ENCODE results near the gene KRTAP1-5.
"Not testable (repeated sequence)": the region's sequence is repeated elsewhere in the genome, so short reads cannot be mapped to it uniquely, and the experiment has no call there.

The KRTAP1-5 gene

DNA sequence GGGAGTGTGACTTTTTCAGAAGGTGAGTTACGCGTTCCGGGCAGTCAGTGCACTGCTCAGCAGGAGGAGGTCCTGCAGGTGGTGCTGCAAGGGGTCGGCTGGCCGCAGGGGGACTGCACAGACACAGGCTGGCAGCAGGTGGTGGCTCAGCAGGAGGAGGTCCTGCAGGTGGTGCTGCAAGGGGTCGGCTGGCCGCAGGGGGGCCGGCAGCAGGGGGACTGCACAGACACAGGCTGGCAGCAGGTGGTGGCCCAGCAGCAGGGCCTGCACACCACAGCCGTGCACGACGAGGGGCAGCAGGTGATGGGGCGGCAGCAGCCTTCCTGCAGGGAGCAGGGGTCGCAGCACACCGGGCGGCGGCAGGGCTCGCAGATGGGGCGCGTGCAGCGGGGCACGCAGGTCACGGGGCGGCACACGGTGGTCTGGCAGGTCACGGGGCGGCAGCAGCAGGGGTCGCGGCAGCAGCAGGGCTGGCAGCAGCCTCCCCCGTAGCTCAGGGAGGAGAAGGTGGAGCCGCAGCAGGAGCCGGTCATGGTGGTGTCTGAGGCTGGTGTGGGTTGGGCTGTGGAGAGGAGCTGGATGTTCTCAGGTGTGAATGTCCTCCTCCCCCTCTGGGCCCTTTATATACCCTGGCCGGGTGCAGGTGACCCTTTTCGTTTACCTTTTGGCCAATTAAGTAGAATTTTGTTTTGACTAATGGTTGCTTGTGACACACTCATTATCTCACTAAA lies 19.9 kb upstream of the KRTAP1-5 start, which contains the start of gene KRTAP2-1:
TSS of gene KRTAP2-1 (minus strand) at position 582 of the 731 bp plus-strand sequence. CDS start at position 533, 49 bp downstream.
- DNase-seq, result not testable (repeated sequence)

DNA sequence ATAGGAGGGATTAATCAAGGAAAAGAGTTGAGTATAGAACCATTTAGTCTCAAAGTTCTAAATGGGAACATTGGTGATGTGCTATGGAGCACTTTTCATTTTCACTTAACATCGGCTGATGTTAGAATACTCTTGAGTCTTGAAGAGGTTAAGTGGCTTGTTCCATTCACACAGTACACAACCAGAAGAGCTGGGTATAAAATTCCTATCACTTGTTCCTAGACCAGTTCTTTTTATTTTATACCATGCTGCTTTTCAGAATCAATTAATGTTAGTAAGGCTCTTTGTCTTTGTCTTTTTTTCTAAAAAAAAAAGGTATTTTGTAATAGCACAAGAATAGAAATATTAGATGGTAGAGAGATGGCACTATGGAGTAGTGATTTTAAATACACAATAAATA lies 15.9 kb upstream of the KRTAP1-5 start:
- no peak for DNase-seq

DNA sequence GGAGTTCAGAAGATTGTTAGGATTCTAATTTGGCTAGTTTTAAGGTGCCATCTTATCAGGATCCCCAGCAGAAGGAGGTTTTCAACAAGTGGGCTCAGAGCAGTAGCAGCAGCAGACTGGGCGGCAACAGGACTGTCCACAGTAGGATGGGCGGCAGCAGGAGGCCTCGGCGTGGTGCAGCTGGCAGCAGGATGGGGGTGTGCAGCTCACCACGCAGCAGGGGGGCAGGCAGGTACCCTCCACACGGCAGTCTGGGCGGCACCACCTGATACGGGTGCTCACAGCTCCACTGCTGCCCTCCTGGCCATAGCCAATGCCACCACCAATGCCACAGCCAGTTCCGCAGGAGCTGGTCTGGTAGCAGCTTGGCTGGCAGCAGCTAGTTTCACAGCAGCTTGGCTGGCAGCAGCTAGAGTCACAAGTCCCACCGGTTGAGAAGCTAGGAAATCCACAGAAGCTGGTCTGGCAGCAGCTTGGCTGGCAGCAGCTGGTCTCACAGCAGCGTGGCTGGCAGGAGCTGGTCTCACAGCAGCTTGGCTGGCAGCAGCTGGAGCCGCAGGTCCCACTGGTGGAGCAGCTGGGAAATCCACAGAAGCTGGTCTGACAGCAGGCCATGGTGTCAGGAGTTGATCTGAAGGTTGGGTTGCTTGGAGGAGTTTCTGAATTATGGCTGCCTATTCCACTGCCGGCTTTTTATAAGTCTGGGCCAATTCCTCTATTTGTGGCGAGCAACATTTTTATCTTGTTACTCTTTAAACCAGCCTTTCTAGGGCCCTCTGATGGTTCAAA lies 14.0 kb upstream of the KRTAP1-5 start, which contains the start of gene KRTAP1-1:
TSS of gene KRTAP1-1 (minus strand) at position 668 of the 789 bp plus-strand sequence. CDS start at position 615, 53 bp downstream.
- not testable (repeated sequence) for DNase-seq

DNA sequence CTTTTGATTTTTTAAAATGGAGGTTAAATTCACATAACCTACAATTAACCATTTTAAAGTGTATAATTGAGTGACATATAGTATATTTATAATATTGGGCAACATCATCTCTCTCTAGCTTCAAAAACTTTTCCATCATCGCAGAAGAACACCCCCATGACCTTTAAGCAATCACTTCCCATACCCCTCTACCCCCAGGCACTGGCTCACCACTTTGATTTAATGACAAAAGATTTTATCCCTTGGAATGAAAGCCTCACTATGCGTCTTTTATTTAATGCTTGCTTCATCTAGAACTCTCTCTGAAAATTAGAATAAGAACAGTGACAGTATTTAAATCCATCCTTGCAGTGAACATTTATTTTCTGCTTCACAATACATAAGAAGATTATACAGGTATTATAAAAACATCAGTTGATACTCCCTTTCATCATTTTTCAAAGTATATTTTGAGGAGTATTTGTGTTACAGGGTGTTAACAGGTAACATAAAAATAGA lies 10.9 kb upstream of the KRTAP1-5 start:
- no peak for DNase-seq

DNA sequence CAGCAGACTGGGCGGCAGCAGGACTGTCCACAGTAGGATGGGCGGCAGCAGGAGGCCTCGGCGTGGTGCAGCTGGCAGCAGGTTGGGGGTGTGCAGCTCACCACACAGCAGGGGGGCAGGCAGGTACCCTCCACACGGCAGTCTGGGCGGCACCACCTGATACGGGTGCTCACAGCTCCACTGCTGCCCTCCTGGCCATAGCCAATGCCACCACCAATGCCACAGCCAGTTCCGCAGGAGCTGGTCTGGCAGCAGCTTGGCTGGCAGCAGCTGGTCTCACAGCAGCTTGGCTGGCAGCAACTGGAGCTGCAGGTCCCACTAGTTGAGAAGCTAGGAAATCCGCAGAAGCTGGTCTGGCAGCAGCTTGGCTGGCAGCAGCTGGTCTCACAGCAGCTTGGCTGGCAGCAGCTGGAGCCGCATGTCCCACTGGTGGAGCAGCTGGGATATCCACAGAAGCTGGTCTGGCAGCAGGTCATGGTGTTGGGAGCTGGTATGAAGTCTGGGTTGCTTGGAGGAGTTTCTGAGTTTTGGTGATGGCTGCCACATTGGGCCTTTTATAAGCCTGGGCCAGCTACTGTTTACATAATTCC lies 7.4 kb upstream of the KRTAP1-5 start, which contains the start of gene KRTAP1-3:
TSS of gene KRTAP1-3 (minus strand) at position 529 of the 590 bp plus-strand sequence. CDS start at position 476, 53 bp downstream.
- DNase-seq, result not testable (repeated sequence)

DNA sequence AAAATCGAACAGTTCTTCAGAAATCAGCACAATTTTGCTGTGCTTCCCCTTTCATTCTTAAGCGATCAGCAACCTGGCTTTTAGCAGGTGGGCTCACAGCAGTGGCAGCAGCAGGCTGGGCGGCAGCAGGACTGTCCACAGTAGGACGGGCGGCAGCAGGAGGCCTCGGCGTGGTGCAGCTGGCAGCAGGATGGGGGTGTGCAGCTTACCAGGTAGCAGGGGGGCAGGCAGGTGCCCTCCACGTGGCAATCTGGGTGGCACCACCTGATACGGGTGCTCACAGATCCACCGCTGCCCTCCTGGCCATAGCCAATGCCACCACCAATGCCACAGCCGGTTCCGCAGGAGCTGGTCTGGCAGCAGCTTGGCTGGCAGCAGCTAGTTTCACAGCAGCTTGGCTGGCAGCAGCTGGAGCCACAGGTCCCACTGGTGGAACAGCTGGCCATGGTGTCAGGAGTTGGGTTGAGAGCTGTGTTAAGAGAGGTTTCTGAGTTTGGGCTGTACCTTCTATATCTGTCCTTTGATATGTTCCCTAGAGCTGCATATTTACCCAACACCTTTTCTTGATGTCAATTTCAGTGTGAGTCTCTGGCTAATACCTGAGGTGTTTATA lies 2.7 kb upstream of the KRTAP1-5 start, which contains the start of gene KRTAP1-4:
TSS of gene KRTAP1-4 (minus strand) at position 563 of the 613 bp plus-strand sequence. CDS start at position 446, 117 bp downstream.
- no peak for DNase-seq

DNA sequence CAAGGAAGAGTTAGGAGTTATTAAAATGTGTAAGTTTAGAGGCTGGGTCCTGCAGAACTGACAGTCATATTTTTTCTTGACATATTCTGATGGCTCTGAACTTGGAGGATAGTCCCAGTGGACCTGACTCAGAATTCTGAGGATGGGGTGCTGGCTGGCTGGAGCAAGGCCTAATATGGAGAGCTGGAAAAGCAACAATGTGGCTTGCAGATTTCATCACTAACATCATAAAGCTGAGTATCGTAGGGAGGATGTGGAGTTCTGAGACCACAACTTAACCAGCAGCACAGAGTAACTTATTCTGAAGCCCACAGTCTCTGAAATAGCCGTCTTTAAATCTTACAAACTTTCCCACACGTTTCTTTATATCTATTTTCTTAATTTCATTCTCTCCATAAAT lies 2.3 kb downstream of the KRTAP1-5 start:
- DNase-seq, result no peak

DNA sequence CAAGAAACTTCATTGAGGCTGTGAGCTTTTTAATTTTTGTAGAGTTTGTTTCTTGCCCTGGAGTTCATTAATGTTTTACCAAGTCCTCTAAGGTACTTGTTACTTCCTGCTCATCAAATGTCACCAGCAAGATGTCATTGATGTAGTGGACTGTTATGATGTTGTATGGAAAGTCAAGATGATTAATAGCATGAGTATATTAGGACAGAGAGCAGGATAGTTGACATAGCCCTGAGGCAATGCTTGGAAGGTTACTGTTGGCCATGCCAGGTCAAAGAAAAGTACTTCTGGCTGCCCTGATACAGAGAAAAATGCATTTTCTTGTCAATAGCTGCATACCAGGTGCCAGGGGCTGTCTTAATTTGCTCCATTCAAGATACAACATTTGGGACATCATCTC lies 6.7 kb downstream of the KRTAP1-5 start:
- no peak for DNase-seq

DNA sequence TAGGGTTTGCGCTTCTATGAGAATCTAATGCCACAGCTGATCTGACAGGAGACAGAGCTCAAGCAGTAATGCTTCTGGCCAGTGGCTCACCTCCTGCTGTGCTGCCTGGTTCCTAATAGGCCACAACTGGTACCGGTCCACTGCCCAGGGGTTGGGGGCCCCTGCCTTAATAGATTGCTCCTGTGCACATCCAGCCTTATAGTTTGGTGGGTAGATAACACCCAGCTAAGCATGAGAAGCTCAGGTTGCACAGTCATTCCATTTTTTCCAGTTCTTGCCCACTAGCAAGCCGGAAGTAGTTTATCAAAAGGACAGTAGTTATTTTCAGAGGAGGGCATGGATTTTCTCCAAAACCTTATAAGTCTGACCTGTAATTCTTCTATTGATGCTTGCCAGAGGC lies 7.6 kb downstream of the KRTAP1-5 start:
- DNase-seq, result no peak

DNA sequence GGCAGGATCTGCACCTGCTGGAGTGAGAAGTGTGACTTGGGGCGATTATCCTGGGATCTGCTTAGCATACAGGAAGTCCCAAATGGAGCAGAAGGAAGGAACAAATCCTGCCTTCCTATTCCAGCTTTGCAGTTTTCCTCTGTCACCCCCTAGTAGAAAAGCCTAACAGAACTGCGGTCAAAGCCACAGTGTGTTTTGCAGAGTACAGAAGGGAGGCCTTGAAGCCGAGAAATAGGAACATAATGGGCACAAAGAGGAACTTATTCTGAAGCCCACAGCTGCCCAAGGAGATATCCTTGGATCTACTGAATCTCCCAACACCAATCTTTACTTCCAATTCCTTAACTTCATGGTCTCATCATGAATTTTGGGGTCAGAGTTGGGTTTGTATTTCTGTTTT lies 8.5 kb downstream of the KRTAP1-5 start:
- DNase-seq, result no peak

DNA sequence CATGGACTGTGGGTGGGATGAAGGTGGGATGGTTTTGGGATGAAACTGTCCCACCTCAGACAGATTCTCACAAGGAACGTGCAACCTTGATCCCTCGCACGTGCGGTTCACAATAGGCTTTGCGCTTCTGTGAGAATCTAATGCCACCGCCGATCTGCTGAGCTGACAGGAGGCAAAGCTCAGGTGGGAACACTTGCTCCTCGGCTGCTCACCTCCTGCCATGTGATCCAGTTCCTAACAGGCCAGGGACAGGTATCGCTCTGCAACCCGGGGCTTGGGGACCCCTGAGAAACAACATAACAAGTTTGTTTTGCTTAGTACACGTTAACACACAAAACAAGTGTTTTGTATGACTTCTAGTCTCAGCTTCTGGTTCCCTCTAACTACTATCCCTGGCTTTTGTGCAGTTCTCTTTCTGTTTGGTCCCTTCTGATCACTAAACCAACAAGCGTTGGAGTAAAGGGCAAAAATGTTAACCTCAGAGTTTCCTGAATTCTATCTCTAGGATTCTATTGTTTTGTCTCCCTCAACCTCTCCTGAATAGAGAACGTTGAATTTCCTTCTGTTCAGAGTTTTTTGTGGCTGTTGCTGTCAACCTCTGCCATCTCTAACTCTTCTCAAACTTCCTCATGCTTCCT lies 10.3 kb downstream of the KRTAP1-5 start:
- DNase-seq, result no peak

DNA sequence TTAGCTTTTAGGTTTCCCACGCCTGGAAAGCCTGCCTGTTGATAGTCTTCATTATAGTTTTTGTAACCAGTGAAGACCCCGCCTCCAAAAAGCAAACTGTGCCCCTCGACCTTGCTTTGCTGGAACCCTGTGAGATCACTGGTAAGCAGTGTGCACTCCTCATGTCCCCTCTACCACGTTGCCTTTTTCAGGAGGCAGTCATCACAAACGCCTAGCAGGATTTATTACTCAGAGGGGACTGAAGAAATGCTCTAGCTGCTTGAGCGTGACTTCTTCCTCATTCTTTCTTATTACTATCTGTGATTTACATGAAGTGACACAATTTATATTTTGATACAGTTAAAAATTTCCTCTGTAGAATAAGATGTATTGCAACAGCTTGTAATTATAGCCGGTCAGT lies 11.6 kb downstream of the KRTAP1-5 start:
- no peak for DNase-seq

DNA sequence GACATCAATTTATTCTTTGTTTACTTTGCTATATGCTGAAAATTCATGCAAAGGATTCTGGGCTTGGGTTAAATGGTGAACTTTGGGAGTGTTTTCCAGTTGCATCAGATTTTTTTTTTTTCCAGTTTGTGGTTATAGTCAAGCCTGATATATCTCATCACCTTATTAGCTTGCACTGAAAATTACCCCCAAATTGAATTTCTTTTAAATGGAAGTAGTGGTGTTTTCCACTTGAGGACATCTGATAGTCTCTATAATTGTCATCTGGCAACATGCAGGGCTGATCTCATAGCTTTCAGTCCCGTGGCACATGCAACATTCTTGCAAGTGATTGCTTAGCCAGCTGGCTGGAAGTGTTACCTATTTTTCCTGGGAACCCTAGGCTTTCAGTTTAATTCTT lies 13.4 kb downstream of the KRTAP1-5 start:
- no peak for DNase-seq

DNA sequence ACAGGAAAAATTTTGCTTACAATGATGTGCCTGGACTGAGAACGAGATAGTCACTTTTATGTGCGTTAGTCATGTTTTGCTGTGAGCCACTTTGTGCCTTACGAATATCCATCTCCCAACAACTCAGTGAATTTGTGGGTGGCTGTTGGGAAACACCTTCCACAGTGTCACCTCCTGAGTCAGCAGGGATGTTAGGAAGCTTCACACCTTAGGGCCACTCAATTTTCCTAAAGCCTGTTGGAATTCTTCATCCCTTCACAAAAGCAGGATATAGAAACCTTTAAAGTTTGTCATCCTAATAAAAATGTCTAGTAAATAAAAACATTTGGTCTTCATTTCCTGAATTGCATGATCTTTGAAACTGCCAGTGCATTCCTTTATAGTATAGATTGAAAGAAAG lies 13.8 kb downstream of the KRTAP1-5 start:
- no peak for DNase-seq

DNA sequence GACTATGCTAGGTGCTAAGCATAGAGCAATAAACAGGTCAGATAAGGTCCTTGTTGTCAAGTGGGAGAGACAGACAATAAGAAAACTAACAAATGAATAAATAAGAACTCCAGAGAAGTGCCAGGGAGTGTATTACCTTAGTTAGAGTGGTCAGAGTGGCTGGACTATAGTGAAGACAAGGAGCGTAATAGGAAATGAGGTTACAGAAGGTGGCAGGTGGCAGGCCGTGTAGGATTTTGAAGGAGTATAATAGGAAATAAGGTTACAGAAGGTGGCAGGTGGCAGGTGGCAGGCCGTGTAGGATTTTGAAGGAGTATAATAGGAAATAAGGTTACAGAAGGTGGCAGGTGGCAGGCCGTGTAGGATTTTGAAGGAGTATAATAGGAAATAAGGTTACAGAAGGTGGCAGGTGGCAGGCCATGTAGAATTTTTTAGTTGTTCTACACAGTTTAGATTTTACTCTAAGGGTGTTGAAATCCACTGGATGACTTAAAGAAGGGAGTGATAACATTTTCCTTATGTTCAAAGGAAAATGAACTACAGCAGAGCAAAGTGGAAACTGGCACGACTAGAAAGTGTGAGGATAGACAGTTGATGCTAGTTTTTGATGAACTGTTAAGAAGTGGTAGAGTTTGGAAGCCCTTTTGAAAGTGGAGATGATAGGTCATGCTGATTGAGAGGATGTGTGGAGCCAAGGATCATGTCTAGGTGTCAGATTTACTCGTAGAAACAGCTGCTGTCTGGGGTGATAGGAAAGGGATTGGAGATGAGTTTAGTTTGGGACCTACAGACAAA lies 14.5 kb downstream of the KRTAP1-5 start:
- DNase-seq, result no peak

DNA sequence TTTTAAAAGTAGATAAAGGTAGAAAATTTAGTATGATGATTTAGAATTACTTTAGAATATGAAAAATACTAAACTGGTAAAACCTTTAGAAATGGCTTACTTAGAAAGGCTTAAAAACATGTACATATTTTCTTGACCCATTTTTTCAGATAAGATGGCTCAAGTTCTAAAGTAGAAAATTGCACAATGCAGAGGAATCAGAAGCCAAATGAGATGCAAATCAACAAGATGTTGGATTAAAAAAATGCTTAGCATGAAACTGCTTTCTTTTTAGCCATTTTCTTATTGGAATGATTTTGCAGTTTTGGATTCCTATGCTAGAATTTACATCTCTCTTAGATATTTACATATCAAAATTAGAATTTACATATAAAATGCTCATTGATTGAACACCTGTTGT lies 16.6 kb downstream of the KRTAP1-5 start:
- DNase-seq, result no peak

DNA sequence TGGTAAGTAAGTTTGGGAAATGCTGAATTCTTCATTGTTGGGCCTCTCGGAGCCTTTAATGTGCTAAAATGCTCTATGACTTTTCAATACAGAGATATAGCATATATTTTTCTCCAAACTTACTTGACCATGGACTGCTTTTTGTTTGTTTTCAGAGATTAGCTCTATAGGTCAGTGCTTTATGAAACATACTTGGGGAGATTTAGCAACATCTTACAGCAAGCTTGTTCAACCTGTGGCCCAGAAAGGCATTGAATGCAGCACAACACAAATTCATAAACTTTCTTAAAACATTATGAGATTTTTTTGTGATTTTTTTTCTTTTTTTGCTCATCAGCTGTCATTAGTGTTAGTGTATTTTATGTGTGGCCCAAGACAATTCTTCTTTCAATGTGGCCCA lies 17.1 kb downstream of the KRTAP1-5 start:
- DNase-seq, result no peak

DNA sequence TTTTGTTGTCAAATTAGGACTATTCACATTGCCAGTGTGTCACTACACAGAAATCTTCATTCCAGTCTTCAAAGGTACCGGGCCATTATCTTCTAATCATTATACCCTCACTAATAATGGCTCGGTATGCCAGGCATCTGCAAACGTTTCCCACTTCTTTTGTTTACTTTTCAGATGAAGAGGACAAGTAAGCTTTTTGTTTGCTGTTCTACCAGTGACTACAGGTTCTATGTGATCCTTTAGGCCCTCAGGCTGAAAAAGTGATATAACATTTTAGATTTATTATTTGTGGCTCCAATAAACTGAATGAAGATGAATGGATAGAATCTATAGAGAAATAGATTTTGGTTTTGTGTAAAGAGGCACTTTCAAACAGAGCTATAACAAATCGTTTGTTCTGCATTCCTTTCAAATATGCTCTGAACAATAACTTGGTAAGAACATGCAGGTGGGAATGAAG lies 17.7 kb downstream of the KRTAP1-5 start:
- no peak for DNase-seq

DNA sequence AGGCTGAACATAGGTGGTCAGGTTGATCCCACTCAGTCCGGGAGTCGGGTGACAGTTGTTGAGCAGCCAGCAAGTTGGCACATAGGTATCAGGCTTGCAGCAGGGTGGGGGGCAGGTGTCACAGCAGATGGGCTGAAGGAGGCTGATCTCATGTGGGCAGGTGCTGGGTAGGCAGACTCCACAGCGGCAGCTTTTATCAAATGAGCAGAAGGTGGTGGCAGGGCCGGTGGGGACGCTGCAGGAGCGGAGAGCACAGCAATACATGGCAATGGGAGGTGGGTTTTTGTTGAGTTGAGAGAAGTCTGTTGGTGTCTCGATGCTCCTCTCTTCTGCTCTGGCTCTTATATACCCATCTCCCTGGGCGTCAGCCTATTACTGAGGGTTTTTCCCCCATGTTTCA lies 18.2 kb downstream of the KRTAP1-5 start, which contains the start of gene KRTAP3-1:
TSS of gene KRTAP3-1 (minus strand) at position 318 of the 400 bp plus-strand sequence. CDS start at position 264, 54 bp downstream.
- DNase-seq, result no peak

DNA sequence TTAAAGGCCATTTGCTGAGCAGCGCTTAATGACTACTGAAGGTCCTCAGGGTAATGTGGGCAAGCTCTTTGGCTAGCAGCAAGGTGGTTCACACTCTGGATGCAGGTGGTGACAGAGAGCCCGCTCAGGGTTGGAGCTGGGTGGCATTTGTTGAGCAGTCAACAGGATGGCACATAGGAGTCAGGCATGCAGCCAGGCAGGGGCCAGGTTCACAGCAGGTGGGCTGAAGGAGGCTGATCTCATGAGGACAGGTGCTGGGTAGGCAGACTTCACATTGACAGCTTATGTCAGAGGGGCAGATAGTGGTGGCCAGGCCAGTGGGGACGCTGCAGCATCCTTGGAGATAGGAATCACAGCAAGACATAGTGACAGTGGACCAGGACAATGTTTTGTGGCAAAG lies 22.6 kb downstream of the KRTAP1-5 start:
- no peak for DNase-seq

DNA sequence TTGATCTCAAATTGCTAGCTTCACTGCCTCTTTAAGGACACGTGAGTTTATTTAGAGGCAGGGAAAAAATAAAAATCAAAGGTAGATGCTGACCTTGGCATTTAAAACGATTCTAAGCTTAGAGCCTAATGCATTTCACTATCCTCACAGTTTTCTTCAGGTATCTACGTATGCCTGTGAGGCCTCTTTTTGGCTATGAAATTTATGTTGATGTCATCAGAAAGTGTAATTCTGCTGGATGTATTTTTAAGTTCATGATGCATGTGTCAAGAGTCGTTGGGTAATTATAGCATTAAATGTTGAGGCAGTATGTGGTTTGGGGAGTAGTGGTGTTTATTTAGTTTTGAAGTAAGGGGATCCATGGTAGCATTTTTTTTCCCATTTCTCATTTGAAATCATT lies 23.1 kb downstream of the KRTAP1-5 start:
- DNase-seq, result no peak
